ENCODE measurements around the gene LRRK1. TPM values are rescaled to one million over a fixed set of nuclear protein-coding genes. Genes with fewer than 3 reads are reported as not detected.

LRRK1 gene
- total and polyA plus RNA-seq, 11 donors: 1.3 to 12.7 (median 2.1) TPM

DNA sequence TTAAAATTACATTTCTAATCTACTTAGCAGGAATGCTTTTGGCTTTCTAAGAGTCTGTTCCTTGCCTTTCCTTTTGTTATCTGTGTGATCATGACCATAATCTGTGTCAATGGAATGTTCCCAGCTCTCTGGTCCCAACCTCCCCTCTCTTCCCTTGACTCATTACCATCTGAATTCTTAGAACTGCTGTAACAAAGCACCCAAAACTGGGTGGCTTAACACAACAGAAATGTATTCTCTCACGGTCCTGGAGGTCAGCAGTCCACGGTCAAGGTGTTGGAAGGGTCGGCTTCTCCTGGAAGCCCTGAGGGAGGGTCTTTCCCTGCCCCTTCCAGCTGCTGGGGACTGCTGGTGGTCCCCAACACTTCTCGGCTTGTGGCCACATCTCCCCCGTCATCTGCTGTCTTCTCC, 81.1 kb downstream of the LRRK1 start:
- Histone ChIP-seq H3K4me3 (no peak overlapping the region), H3K27ac (no peak overlapping the region), H3K36me3 (peaks cover 0 to 5% (median 0%) of the 10 kb centered on the region in 9 donors), H3K27me3 (no peaks in the 10 kb centered on the region), H3K4me1 (peaks cover 0 to 4% (median 0%) of the 10 kb centered on the region in 12 donors), H3K9me3 (peaks cover 0 to 5% (median 0%) of the 10 kb centered on the region in 12 donors)
- ATAC-seq: no peak
- DNase-seq: no peak
- no peak for TF ChIP-seq CTCF (IDR thresholded peaks at IDR 0.05)
- no peak for TF ChIP-seq POLR2A (IDR thresholded peaks at IDR 0.05)
- 73 to 89% (median 81%) methylated on average over 5 of the region's 5 CpGs for WGBS, 4 donors
- intact Hi-C loops (cut with DNase I): loop anchor here in 4 of 10 donors (10.0 kb wide), 1 partner anchor 655 kb away; the partner anchor contains the start of gene ADAMTS17 (in 4 of the 4)

GRCh38 chr15:101001056-101001455, 81.9 kb downstream of the LRRK1 start:
- Histone ChIP-seq H3K9me3 (peaks cover 0 to 12% (median 0%) of the 10 kb centered on the region in 12 donors), H3K27me3 (no peaks in the 10 kb centered on the region), H3K4me3 (no peak overlapping the region), H3K27ac (no peak overlapping the region), H3K36me3 (peaks cover 0 to 5% (median 0%) of the 10 kb centered on the region in 9 donors), H3K4me1 (peaks cover 0 to 4% (median 0%) of the 10 kb centered on the region in 12 donors)
- WGBS, 4 donors: 93 to 98% (median 95%) methylated on average over 6 of the region's 6 CpGs
- no peak for ATAC-seq
- no peak for DNase-seq
- intact Hi-C loops (cut with DNase I): loop anchor here in 4 of 10 donors (10.0 kb wide), 1 partner anchor 656 kb away; the partner anchor contains the start of gene ADAMTS17 (in 4 of the 4)
- TF ChIP-seq POLR2A (IDR thresholded peaks at IDR 0.05) (no peak), CTCF (IDR thresholded peaks at IDR 0.05) (no peak)

DNA sequence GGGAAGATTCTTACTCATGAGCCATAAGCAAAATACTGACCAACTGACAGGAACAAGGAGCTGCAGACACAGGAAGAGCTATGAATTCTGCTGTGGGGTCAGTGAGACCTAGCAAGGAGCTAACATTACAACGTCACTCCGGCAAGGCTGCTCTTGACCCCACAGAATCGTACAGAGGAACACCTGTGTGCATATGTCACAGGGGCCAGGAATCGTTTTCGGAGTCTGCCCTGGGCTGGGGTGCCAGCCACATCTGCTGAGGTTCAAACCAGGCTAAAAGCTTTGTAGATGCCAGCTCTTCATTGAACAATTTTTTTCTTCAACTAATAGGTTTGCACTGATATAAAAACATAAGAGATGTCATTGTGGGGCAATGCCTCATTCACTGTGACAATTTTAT, 82.6 kb downstream of the LRRK1 start:
- Histone ChIP-seq H3K27ac (no peak overlapping the region), H3K36me3 (peaks cover 0 to 5% (median 0%) of the 10 kb centered on the region in 9 donors), H3K9me3 (peaks cover 0 to 12% (median 0%) of the 10 kb centered on the region in 12 donors), H3K4me1 (peaks cover 0 to 6% (median under 1%) of the 10 kb centered on the region in 12 donors), H3K27me3 (no peaks in the 10 kb centered on the region), H3K4me3 (no peak overlapping the region)
- TF ChIP-seq POLR2A (IDR thresholded peaks at IDR 0.05) (no peak), CTCF (IDR thresholded peaks at IDR 0.05) (no peak)
- intact Hi-C loops (cut with DNase I): loop anchor here in 4 of 10 donors (10.0 kb wide), 1 partner anchor 657 kb away; the partner anchor contains the start of gene ADAMTS17 (in 4 of the 4)
- no peak for DNase-seq
- WGBS, 4 donors: 91 to 97% (median 95%) methylated on average over 4 to 5 of the region's 5 CpGs
- ATAC-seq: no peak

- DNase-seq (peak in 1 of 5 donors; percentile 2), ATAC-seq (no peak)
- Histone ChIP-seq H3K4me3 (no peak overlapping the region), H3K4me1 (peaks cover 0 to 19% (median 9%) of the 10 kb centered on the region in 12 donors), H3K27ac (no peak overlapping the region), H3K9me3 (peaks cover 0 to 12% (median 0%) of the 10 kb centered on the region in 12 donors), H3K36me3 (peaks cover 0 to 5% (median 0%) of the 10 kb centered on the region in 9 donors), H3K27me3 (no peaks in the 10 kb centered on the region)
- 72 to 91% (median 87%) methylated on average over 1 of the region's 1 CpG for WGBS, 4 donors
- intact Hi-C loops (cut with DNase I): loop anchor here in 4 of 10 donors (10.0 kb wide), 1 partner anchor 658 kb away; the partner anchor contains the start of gene ADAMTS17 (in 4 of the 4)
- TF ChIP-seq CTCF (IDR thresholded peaks at IDR 0.05) (no peak), POLR2A (IDR thresholded peaks at IDR 0.05) (no peak)
Observed at GRCh38 chr15:101003081-101003480, 83.9 kb downstream of the LRRK1 start.
